GM12878 (cell line): ENCODE measurements around the gene KLK13.

Experiments
- BMI1 ChIP-seq: fragments of 450-650 bp; IDR thresholded peaks from 2 replicates; pipeline ENCODE4 v1.6.1; 2016; ENCODE audit warnings: mild to moderate bottlenecking, moderate library complexity, borderline replicate concordance
- DPF2 ChIP-seq: fragments of 450-650 bp; IDR thresholded peaks from 2 replicates; pipeline ENCODE4 v1.6.1; 2017; ENCODE audit warnings: mild to moderate bottlenecking
- EP300 ChIP-seq, 2 experiments: fragments of 150-350 bp in 1 of 2; IDR thresholded peaks; 2 replicates each; pipeline ENCODE4 v1.6.1; 2011 to 2012; ENCODE audit warnings: low read depth in 2 of 2, low read length in 2 of 2, borderline replicate concordance in 1 of 2, improper control_type of control experiment in 1 of 2, inconsistent platforms in 1 of 2; ENCODE audit not compliant: control insufficient read depth in 1 of 2
- FOXM1 ChIP-seq: IDR thresholded peaks from 2 replicates; pipeline ENCODE4 v1.6.1; 2012; ENCODE audit warnings: low read depth, mild to moderate bottlenecking, inconsistent platforms, low read length, moderate library complexity
- GABPA ChIP-seq: IDR thresholded peaks from 2 replicates; pipeline ENCODE4 v1.6.1; 2014; ENCODE audit warnings: antibody characterized with exemption, low read depth, mild to moderate bottlenecking, inconsistent platforms
- JUND ChIP-seq: IDR thresholded peaks from 2 replicates; pipeline ENCODE4 v1.6.1; 2012; ENCODE audit warnings: low read depth, mild to moderate bottlenecking, low read length, improper control_type of control experiment, moderate library complexity
- RFX5 ChIP-seq: IDR thresholded peaks from 2 replicates; pipeline ENCODE4 v1.6.1; 2011; ENCODE audit warnings: low read depth, low read length, improper control_type of control experiment
- SUZ12 ChIP-seq: fragments of 200-600 bp; sonication (generic); IDR thresholded peaks from one replicate; pipeline ENCODE4 v1.6.1; 2018; ENCODE audit warnings: antibody characterized with exemption, mild to moderate bottlenecking; ENCODE audit not compliant: unreplicated experiment
- TAF1 ChIP-seq: IDR thresholded peaks from 2 replicates; pipeline ENCODE4 v1.6.1; 2011; ENCODE audit warnings: mild to moderate bottlenecking, low read depth, low read length, borderline replicate concordance
- YY1 ChIP-seq: IDR thresholded peaks from 2 replicates; pipeline ENCODE4 v1.6.1; 2011; ENCODE audit warnings: low read depth, mild to moderate bottlenecking, low read length
- TF ChIP-seq, protein P1 (sequence below), 3 experiments: IDR thresholded peaks in 2 of 3; conservative IDR thresholded peaks in 1 of 3; 2 replicates each; pipeline ENCODE4 v1.5.1; 2011; ENCODE audit warnings: low read depth in 3 of 3, low read length in 3 of 3, mild to moderate bottlenecking in 3 of 3, control low read depth in 2 of 3, moderate library complexity in 2 of 3, inconsistent platforms in 1 of 3, mixed read lengths in 1 of 3; ENCODE audit not compliant: control insufficient read depth in 2 of 3, insufficient read depth in 1 of 3; ENCODE audit errors: extremely low read depth in 1 of 3
- TF ChIP-seq, protein P2 (sequence below): IDR thresholded peaks from 2 replicates; pipeline ENCODE4 v1.6.1; 2012; ENCODE audit warnings: low read depth, low read length, improper control_type of control experiment
- TF ChIP-seq, protein P3 (sequence below): IDR thresholded peaks from 2 replicates; pipeline ENCODE4 v1.6.1; 2011; ENCODE audit warnings: low read depth, low read length, improper control_type of control experiment, borderline replicate concordance

DNA sequence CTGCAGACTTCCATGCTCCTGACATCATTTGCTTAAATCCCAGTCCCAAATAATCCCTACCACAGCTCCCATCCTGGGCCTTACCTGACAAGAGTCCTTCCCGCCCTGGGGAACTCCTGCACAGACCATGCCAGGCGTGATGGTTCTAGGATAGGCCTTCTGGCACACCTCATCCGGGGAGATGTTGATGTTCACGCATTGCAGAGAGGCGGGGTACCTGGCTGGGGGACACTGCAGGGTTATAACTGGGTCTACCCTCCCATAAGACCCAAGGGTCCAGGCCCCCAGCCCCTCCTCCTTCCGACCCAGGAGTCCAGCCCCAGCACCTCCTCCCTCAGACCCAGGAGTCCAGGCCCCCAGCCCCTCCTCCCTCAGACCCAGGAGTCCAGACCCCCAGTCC, 13.8 kb upstream of the KLK13 start:
- no peak for TF ChIP-seq BMI1
- TF ChIP-seq, protein P1, sequence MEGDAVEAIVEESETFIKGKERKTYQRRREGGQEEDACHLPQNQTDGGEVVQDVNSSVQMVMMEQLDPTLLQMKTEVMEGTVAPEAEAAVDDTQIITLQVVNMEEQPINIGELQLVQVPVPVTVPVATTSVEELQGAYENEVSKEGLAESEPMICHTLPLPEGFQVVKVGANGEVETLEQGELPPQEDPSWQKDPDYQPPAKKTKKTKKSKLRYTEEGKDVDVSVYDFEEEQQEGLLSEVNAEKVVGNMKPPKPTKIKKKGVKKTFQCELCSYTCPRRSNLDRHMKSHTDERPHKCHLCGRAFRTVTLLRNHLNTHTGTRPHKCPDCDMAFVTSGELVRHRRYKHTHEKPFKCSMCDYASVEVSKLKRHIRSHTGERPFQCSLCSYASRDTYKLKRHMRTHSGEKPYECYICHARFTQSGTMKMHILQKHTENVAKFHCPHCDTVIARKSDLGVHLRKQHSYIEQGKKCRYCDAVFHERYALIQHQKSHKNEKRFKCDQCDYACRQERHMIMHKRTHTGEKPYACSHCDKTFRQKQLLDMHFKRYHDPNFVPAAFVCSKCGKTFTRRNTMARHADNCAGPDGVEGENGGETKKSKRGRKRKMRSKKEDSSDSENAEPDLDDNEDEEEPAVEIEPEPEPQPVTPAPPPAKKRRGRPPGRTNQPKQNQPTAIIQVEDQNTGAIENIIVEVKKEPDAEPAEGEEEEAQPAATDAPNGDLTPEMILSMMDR (IDR thresholded peaks at IDR 0.05 in 2 of 3, conservative IDR thresholded peaks at IDR 0.05 in 1 of 3; ENCODE audit: control insufficient read depth in 2 of 3, extremely low read depth in 1 of 3, insufficient read depth in 1 of 3, low read depth in 3 of 3, low read length in 3 of 3): no peak
- TF ChIP-seq YY1: no peak
- no peak for TF ChIP-seq FOXM1
- TF ChIP-seq DPF2: no peak
- no peak for TF ChIP-seq GABPA
- TF ChIP-seq, protein P2, sequence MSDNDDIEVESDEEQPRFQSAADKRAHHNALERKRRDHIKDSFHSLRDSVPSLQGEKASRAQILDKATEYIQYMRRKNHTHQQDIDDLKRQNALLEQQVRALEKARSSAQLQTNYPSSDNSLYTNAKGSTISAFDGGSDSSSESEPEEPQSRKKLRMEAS: no peak
- TF ChIP-seq TAF1: no peak
- TF ChIP-seq EP300 (IDR thresholded peaks at IDR 0.05; ENCODE audit: borderline replicate concordance in 1 of 2, control insufficient read depth in 1 of 2, low read depth in 2 of 2, low read length in 2 of 2): no peak
- no peak for TF ChIP-seq JUND
- TF ChIP-seq, protein P3, sequence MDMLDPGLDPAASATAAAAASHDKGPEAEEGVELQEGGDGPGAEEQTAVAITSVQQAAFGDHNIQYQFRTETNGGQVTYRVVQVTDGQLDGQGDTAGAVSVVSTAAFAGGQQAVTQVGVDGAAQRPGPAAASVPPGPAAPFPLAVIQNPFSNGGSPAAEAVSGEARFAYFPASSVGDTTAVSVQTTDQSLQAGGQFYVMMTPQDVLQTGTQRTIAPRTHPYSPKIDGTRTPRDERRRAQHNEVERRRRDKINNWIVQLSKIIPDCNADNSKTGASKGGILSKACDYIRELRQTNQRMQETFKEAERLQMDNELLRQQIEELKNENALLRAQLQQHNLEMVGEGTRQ: no peak
- TF ChIP-seq SUZ12: no peak
- no peak for TF ChIP-seq RFX5
